ENCODE data around the gene PEX10.

The PEX10 gene

DNA sequence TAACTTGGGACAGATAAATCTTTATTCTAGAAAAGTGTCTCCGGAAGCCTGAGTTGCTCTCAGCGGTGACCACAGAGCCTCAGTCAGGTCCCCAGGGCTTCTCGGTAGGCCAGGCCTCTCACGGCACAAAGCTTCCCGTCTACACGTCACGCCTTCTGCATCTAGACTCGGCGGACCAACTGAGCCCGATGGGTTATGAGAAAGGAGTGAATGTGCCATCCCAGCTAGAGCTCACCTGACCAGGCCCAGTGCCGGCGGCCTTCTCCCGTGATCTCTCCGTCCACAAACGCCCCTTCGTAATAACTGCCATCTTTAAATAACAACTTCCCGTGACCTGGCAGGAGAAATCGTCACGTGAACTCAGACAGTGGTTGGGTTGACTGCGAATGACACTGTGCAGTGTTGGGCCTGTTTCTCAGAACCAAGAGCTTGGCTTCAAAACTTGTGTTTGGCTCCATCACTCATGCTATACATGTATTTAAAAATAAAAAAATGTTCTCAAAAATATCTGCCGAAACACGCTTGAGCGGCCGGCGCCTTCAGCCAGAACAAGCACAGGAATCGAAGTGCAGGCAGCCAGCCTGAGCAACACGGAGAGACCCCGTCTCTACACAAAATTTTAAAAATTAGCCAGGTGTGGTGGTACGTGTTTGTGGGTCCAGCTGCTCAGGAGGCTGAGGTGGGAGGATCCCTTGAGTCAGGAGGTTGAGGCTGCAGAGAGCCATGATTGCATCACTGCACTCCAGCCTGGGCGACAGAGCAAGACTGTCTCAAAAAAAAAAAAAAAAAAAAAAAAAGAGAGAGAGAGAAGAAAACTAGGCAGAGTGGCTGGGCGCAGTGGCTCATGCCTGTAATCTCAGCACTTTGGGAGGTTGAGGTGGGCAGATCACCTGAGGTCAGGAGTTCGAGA, 24.1 kb downstream of the PEX10 start:
- TF ChIP-seq, protein P1, sequence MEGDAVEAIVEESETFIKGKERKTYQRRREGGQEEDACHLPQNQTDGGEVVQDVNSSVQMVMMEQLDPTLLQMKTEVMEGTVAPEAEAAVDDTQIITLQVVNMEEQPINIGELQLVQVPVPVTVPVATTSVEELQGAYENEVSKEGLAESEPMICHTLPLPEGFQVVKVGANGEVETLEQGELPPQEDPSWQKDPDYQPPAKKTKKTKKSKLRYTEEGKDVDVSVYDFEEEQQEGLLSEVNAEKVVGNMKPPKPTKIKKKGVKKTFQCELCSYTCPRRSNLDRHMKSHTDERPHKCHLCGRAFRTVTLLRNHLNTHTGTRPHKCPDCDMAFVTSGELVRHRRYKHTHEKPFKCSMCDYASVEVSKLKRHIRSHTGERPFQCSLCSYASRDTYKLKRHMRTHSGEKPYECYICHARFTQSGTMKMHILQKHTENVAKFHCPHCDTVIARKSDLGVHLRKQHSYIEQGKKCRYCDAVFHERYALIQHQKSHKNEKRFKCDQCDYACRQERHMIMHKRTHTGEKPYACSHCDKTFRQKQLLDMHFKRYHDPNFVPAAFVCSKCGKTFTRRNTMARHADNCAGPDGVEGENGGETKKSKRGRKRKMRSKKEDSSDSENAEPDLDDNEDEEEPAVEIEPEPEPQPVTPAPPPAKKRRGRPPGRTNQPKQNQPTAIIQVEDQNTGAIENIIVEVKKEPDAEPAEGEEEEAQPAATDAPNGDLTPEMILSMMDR (IDR thresholded peaks at IDR 0.05; ENCODE audit: low read depth, low read length) = no peak
- no peak overlapping the region for H3K4me3 ChIP-seq (ENCODE audit: low read depth, low read length)
- in situ Hi-C loops (cut with HindIII; ENCODE audit: low sequenced_read_pairs) = no loop called here
- DNase-seq (ENCODE audit: low read depth, low spot score) = no peak

DNA sequence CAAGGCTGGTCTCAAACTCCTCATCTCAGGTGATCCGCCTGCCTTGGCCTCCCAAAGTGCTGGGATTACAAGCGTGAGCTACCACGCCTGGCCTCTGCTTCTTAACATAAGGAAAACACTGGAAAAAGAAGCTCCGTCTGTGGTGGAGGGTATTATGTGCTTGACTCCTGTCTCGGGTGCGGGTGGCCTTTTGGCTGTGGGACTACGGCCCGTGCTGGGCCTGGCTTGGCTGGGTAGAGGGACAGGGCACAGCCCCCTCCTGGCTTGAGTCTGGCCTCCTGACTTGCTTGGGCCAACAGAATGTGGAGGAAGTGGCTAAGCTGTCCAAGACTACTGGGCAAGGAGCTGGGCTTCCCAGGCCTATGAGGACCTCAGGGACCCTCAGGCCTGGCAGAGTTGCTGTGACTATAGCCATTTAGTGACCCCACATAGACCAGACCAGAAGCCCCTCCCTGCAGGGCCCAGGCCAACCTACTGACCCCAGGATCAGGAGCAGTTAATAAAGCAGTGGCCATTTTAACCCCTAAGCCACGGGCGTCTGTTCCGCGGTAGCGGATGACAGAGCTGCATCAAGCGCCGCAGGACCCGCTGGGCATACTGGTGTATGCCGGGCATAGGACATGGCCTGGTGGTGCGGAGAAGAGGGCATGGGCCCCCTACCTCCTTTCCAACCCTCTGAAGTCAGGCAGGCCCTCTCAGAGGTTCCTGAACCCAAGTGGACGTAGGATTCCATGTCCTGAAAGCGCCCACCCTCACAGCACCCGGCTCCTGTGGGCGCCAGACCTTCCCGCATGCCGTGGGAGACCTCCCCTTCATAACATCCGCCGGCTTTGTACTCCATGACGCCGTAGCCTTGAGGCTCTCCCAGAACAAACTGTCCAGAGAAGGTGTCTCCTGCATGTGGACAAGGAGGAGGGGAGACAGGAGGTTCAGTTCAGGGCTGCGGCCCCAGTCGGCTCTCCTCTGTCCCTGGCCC, 25.4 kb downstream of the PEX10 start:
- no peak for DNase-seq (ENCODE audit: low read depth, low spot score)
- in situ Hi-C loops (cut with HindIII; ENCODE audit: low sequenced_read_pairs) = no loop called here
- no peak overlapping the region for H3K4me3 ChIP-seq (ENCODE audit: low read depth, low read length)
- TF ChIP-seq, protein P1 (IDR thresholded peaks at IDR 0.05; ENCODE audit: low read depth, low read length) = no peak

DNA sequence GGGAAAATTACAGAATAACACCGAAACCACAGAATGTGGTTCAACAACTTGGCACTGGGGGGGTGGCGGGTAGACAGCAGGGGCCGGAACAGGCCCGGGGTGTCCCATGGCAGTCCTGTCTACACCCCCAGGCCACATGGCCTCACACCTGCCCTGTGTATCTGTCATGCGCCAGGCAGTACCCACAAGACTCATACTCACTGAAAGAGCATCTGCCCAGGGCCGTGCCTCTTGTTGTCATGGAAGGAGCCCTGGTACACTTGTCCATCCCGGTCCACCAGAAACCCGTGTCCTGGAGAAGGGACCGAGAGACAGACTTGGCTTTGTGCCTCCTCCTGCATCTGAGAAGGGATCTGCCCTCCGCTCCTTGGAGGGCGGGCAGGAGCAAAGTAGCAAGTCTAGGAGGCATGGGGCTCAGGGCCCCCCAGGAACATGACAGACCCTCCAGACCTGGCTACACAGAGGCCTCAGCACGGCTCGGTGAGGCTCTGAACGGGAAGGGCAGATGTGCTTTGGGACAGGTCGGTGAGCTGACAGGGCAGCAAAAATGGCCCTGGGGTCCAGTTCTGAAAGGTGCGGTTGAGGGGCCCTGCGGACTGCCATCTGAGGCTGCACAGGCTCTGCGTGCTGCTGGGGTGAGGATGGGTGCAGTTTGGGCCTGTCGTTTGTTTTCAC, 26.6 kb downstream of the PEX10 start:
- TF ChIP-seq, protein P1 (IDR thresholded peaks at IDR 0.05; ENCODE audit: low read depth, low read length) = no peak
- no peak for DNase-seq (ENCODE audit: low read depth, low spot score)
- no peak overlapping the region for H3K4me3 ChIP-seq (ENCODE audit: low read depth, low read length)
- in situ Hi-C loops (cut with HindIII; ENCODE audit: low sequenced_read_pairs) = no loop called here

DNA sequence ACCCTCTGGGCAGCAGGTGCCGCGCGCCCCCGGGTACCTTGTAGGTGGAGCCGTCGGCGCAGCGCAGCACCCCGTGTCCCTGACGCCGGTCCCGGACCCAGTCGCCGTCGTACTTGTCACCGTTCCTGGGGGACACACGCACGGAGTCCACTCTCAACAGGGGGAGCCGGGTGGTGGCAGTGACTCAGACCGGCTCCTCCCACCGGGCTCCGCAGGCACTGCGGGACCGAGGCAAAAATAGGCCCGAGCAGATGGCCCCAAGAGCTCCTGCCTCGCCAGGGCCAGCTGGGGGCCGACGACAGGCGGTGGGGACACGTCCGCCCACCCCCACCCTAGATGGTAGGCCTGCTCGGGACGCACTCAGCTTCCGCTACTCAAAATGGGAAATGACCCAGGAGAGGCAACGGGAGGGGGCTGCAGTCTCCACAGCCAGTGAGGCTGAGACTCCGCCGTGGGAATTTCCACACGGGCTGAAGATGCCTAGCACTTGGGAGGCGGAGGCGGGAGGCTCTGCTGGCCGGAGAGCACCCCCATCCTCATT, 27.4 kb downstream of the PEX10 start:
- in situ Hi-C loops (cut with HindIII; ENCODE audit: low sequenced_read_pairs) = no loop called here
- no peak for DNase-seq (ENCODE audit: low read depth, low spot score)
- TF ChIP-seq, protein P1 (IDR thresholded peaks at IDR 0.05; ENCODE audit: low read depth, low read length) = no peak
- H3K4me3 ChIP-seq (ENCODE audit: low read depth, low read length) = no peak overlapping the region

DNA sequence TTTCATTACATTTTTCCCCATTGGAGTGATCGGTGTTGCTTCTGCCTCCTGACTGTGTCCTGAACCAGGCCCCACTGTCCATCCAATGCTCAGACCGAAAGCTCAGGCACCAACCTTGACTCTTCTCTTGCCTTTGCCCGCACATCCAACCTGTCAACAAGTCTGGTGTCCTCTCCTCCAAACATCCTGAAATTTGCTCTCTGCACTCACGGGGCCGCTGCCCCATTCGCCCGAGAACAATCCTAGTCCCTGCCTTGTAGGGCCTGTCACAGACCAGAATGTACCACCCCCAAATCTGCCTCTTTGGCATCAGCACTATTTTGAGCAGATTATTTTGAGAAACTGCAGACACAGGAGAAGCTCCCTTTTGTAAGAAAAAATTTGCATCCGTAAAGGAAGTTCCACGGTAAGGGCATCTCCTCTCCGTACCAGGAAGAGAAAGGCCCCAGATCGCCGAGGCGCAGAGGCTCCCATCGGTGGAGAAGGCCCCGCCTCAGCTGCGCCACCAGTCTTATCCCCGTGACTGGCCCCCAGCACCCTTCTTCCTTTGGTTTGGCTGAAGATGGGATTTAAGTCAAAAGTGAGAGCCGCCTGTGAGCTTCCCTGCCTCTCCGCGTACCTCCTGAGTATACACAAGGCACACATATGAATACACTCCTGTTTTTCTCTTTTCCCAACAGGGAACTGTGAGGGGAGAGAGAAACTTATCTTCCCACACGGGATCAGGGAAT, 28.1 kb downstream of the PEX10 start:
- in situ Hi-C loops (cut with HindIII; ENCODE audit: low sequenced_read_pairs) = no loop called here
- H3K4me3 ChIP-seq (ENCODE audit: low read depth, low read length) = no peak overlapping the region

More for the DNA sequence above, 28.1 kb downstream of the PEX10 start:
- no peak for DNase-seq (ENCODE audit: low read depth, low spot score)
- TF ChIP-seq, protein P1 (IDR thresholded peaks at IDR 0.05; ENCODE audit: low read depth, low read length) = no peak
